Measurements from ENCODE around the gene SH3PXD2A. TPM values are rescaled to one million over a fixed set of nuclear protein-coding genes. Genes with fewer than 3 reads are reported as not detected.

SH3PXD2A gene
- total RNA-seq, 1 donor from 2014 or later = 8.3 TPM

DNA sequence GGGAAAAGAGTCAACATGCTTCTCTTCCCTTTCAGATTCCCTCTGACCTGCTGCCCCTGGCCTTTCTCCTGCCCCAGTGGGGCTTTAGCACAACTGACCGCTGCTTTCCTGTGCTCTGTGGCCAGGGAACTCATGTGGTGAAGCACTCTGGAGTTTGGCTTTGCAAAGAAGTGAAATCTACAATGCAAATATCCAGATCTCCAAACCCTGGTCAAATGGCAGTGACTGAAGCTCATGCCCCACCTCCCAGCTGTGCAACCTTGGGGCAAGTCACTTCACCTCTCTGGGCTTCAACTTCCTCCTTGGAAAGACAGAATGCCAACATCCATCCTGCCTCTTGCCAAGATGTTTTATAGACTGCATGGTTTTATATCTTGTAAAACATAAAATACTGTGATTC is 204.0 kb downstream of the SH3PXD2A start:
- DNase-seq = no peak
- intact Hi-C loops (cut with micrococcal nuclease) = no loop called here
- H3K36me3 Mint-ChIP-seq (ENCODE audit: low read depth) = peaks cover 6% of the 10 kb centered on the region
- H3K4me1 Mint-ChIP-seq = peaks cover 7% of the 10 kb centered on the region
- no peaks in the 10 kb centered on the region for H3K27me3 Mint-ChIP-seq
- H3K27ac Mint-ChIP-seq = no peak overlapping the region
- no peak overlapping the region for H3K4me3 Mint-ChIP-seq
- no peaks in the 10 kb centered on the region for H3K9me3 Mint-ChIP-seq

DNA sequence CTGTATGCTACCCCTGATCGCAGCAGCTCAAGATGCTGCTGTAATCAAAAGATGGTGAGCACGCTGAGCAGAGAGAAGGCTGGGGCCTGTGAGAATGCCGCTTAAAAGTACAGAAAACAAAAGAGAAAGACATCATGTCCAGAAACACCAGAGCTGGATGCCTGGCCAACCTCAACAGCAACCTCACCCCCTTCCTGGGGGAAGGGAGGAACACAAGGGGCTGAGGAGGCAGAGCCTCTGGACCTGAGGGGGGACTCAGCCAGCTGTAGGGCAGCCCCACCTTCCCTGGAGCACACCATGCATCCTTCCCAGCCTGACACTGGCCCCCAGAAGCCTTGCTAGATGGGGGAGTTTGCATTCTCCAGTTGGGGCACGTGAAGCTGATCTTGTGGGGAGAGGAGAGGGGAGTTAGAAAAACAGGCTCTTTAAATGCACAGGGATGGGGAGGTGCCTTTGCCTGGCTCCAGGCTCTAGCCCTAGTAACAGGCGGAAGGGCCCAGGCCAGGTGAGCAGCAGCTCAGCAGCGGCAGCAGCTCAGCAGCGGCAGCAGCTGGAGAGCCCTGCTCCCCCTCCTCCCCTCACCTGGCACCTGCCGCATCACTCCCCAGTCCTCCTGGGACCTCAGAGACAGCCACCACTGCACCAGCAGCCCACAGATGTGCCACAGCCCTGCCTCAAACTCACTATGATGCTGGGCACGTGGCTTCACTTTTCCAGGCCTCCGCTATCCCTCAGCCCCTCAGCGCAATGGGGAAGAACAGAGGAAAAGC is 205.5 kb downstream of the SH3PXD2A start:
- no peaks in the 10 kb centered on the region for H3K36me3 Mint-ChIP-seq (ENCODE audit: low read depth)
- intact Hi-C loops (cut with micrococcal nuclease) = no loop called here
- H3K4me1 Mint-ChIP-seq = peaks cover 7% of the 10 kb centered on the region
- H3K27ac Mint-ChIP-seq = no peak overlapping the region
- H3K4me3 Mint-ChIP-seq = no peak overlapping the region
- H3K27me3 Mint-ChIP-seq = no peaks in the 10 kb centered on the region
- no peak for DNase-seq
- no peaks in the 10 kb centered on the region for H3K9me3 Mint-ChIP-seq

DNA sequence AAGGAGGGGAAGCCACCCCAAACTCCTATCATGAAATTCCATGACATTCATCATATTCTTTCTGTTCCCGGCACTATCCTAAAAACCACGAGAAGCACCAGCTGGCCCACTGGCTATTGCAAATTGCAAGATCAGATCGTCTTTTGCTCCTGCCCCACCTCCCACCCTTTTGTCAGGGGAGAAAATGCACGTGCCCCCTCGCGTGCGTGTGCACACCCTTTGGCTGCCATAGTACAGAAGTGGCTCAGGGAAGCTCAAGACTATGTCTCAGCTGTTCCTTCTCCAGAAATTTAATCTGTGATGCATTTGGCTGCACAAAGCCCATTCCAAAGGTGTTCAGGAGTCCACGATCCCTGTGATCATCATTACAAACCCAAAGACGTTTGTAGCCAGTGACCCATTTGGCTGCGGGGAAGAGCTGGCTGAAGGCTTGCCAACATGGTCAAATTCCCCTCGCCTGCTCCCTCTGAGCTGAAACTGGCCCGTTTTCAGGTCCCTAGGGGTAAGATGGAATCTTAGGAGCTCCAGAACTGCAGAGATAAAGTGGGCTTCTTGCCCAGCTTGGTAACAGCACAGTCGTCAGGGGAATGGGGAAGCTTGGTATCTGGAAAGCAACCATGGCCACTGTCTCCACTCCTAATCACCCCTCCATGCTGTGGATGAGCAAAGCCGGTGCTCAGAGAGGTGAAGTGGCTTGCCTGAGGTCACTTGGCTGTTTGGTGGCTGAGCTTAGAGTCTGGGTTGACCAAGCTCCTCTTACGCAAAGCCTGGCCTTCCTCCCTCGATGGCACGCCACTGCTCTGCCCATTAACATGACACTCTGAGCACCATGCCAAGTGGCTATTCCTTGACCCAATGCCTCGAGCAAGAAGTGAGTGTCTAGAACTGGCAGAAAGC is 206.5 kb downstream of the SH3PXD2A start:
- H3K4me1 Mint-ChIP-seq = peaks cover 6% of the 10 kb centered on the region
- H3K27ac Mint-ChIP-seq = no peak overlapping the region
- no peak for DNase-seq
- no peaks in the 10 kb centered on the region for H3K27me3 Mint-ChIP-seq
- no peaks in the 10 kb centered on the region for H3K9me3 Mint-ChIP-seq
- no peaks in the 10 kb centered on the region for H3K36me3 Mint-ChIP-seq (ENCODE audit: low read depth)
- H3K4me3 Mint-ChIP-seq = no peak overlapping the region
- intact Hi-C loops (cut with micrococcal nuclease) = no loop called here

GRCh38 chr10:103648251-103648635 is 207.1 kb downstream of the SH3PXD2A start:
- Mint-ChIP-seq H3K27ac (no peak overlapping the region), H3K36me3 (ENCODE audit: low read depth) (no peaks in the 10 kb centered on the region), H3K9me3 (no peaks in the 10 kb centered on the region), H3K4me3 (no peak overlapping the region), H3K27me3 (no peaks in the 10 kb centered on the region), H3K4me1 (peaks cover 5% of the 10 kb centered on the region)
- intact Hi-C loops (cut with micrococcal nuclease) = no loop called here
- DNase-seq = no peak

DNA sequence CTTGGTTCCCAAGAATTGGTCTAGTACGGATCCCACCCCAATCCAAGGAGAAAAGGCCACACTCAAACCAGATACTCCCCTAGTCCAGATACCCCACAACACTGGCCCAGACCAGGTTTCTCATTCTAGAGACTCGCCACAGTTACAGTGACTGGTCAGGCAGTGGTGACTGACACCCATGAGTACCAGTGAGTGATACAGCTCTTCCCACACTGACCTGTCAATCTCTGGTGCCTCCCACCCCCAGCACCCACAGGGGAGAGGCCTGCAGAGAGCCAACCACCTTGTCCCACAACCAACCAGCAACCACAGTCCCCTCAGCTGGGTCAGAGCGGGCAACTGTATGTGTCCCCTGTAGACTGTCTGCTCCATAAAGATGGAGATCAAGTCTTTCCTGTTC is 209.1 kb downstream of the SH3PXD2A start:
- Mint-ChIP-seq H3K4me3 (no peak overlapping the region), H3K4me1 (no peaks in the 10 kb centered on the region), H3K36me3 (ENCODE audit: low read depth) (no peaks in the 10 kb centered on the region), H3K27ac (no peak overlapping the region), H3K9me3 (no peaks in the 10 kb centered on the region), H3K27me3 (no peaks in the 10 kb centered on the region)
- DNase-seq = no peak
- intact Hi-C loops (cut with micrococcal nuclease) = no loop called here

DNA sequence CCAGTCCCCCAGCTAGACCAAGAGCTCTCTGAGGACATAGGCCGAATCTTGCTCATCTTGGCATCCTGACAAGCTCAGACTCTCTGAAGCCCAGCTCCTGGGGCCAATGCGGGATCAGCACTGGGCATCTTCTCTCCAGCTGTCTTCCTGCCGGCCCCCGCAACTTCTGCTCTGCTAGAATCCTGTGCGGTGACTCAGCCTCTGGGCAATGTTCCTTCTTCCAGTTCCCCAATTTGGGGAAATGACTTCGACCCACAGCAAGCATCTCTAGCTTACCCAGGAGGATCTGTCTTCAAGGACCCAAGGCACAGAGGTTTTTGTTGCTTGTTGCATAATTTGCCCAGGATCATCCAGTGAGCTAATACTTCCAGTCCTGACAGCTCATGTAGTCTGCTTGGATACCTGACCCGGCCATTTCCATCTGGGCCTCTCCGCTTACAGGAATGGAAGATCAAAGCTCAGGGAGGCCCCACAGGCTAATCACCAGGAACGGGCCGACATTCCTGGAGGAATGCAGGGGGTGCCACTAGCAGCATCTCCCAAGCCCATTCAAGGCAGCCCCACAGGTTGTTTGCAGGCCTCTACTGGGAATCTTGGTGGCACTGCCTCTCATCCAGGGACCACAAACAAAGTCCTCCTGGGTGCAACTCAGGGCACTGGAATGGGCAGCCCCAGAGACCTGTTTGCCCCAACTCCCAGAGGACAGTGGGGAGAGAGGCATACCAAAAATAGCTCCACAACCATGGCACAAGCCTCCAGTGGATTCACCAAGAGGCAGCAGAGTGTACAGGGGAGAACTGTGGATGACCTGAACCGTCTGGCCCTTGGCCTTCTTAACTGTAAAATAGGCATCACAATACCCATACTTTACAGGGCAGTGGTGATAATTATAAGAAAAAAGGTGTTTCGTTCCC is 210.0 kb downstream of the SH3PXD2A start:
- intact Hi-C loops (cut with micrococcal nuclease) = no loop called here
- no peaks in the 10 kb centered on the region for H3K27me3 Mint-ChIP-seq
- no peak overlapping the region for H3K4me3 Mint-ChIP-seq
- H3K36me3 Mint-ChIP-seq (ENCODE audit: low read depth) = no peaks in the 10 kb centered on the region
- H3K4me1 Mint-ChIP-seq = no peaks in the 10 kb centered on the region
- H3K9me3 Mint-ChIP-seq = no peaks in the 10 kb centered on the region
- no peak overlapping the region for H3K27ac Mint-ChIP-seq
- DNase-seq = no peak

- intact Hi-C loops (cut with micrococcal nuclease) = no loop called here
- Mint-ChIP-seq H3K4me1 (no peaks in the 10 kb centered on the region), H3K27me3 (no peaks in the 10 kb centered on the region), H3K27ac (no peak overlapping the region), H3K4me3 (no peak overlapping the region), H3K36me3 (ENCODE audit: low read depth) (no peaks in the 10 kb centered on the region), H3K9me3 (no peaks in the 10 kb centered on the region)
- DNase-seq = no peak
Measured at GRCh38 chr10:103643381-103643780, 212.0 kb downstream of the SH3PXD2A start.

DNA sequence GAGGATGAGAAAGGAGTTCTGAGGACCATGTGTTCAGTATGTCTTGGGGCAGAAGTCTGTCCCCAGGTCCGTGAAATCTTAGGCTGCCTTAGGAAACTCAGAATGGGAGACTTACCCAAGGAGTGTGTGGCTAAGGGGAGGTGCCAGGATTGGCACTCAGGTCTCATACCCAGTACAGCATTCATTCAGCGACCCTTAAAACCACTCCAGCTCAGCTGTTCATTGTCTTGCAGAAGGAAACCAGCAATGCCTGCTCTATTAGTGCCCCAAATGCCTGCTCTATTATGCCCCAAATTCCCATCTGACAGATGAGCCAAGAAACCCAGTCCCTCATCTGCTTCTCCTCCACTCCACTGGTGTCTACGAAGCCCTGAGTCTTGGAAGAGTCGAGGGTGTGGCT is 214.1 kb downstream of the SH3PXD2A start:
- Mint-ChIP-seq H3K9me3 (no peaks in the 10 kb centered on the region), H3K4me3 (no peak overlapping the region), H3K27me3 (no peaks in the 10 kb centered on the region), H3K4me1 (no peaks in the 10 kb centered on the region), H3K27ac (no peak overlapping the region), H3K36me3 (ENCODE audit: low read depth) (no peaks in the 10 kb centered on the region)
- intact Hi-C loops (cut with micrococcal nuclease) = no loop called here
- no peak for DNase-seq

- intact Hi-C loops (cut with micrococcal nuclease) = no loop called here
- H3K9me3 Mint-ChIP-seq = no peaks in the 10 kb centered on the region
- H3K27me3 Mint-ChIP-seq = no peaks in the 10 kb centered on the region
- DNase-seq = no peak
- no peaks in the 10 kb centered on the region for H3K36me3 Mint-ChIP-seq (ENCODE audit: low read depth)
- H3K4me1 Mint-ChIP-seq = no peaks in the 10 kb centered on the region
- H3K4me3 Mint-ChIP-seq = no peak overlapping the region
- no peak overlapping the region for H3K27ac Mint-ChIP-seq
Measured at GRCh38 chr10:103640436-103641181, 214.8 kb downstream of the SH3PXD2A start.

GRCh38 chr10:103638948-103639347 is 216.4 kb downstream of the SH3PXD2A start:
- H3K4me3 Mint-ChIP-seq = no peak overlapping the region
- peaks cover 3% of the 10 kb centered on the region for H3K4me1 Mint-ChIP-seq
- intact Hi-C loops (cut with micrococcal nuclease) = no loop called here
- DNase-seq = no peak
- H3K27ac Mint-ChIP-seq = no peak overlapping the region
- H3K36me3 Mint-ChIP-seq (ENCODE audit: low read depth) = no peaks in the 10 kb centered on the region
- H3K9me3 Mint-ChIP-seq = no peaks in the 10 kb centered on the region
- no peaks in the 10 kb centered on the region for H3K27me3 Mint-ChIP-seq

- intact Hi-C loops (cut with micrococcal nuclease) = no loop called here
- Mint-ChIP-seq H3K9me3 (no peaks in the 10 kb centered on the region), H3K27me3 (no peaks in the 10 kb centered on the region), H3K27ac (no peak overlapping the region), H3K4me1 (peaks cover 3% of the 10 kb centered on the region), H3K36me3 (ENCODE audit: low read depth) (no peaks in the 10 kb centered on the region), H3K4me3 (no peak overlapping the region)
- no peak for DNase-seq
Measured at GRCh38 chr10:103637927-103638557, 217.3 kb downstream of the SH3PXD2A start.

- Mint-ChIP-seq H3K4me1 (peaks cover 3% of the 10 kb centered on the region), H3K4me3 (no peak overlapping the region), H3K27me3 (no peaks in the 10 kb centered on the region), H3K9me3 (no peaks in the 10 kb centered on the region), H3K27ac (no peak overlapping the region), H3K36me3 (ENCODE audit: low read depth) (no peaks in the 10 kb centered on the region)
- intact Hi-C loops (cut with micrococcal nuclease) = no loop called here
- no peak for DNase-seq
Measured at GRCh38 chr10:103637011-103637410, 218.4 kb downstream of the SH3PXD2A start.

DNA sequence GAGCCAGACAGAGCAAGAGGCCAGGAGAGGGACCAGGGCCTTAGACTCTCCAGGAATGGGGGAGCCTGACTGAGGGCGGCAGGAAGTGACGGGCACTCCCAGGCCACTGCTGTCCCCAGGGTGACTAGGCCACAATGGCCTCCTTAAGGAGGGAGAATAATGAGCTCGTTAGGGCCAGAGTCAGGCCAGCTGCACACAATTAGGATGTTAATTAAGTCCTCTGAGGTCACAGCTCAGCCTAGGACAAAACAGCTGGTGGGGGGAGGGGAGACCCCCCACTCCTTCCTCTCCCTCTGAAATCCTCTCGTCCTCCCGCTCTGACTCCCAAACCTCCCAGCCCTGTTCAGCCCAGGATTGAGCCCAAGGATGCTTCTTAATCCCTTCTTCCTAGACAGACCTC is 218.9 kb downstream of the SH3PXD2A start:
- Mint-ChIP-seq H3K27me3 (no peaks in the 10 kb centered on the region), H3K9me3 (no peaks in the 10 kb centered on the region), H3K36me3 (ENCODE audit: low read depth) (no peaks in the 10 kb centered on the region), H3K4me1 (peaks cover 3% of the 10 kb centered on the region), H3K4me3 (no peak overlapping the region), H3K27ac (no peak overlapping the region)
- DNase-seq = no peak
- intact Hi-C loops (cut with micrococcal nuclease) = no loop called here
